HEK293 (cell line): ENCODE data around the gene CHRNE.
"Not testable (repeated sequence)": the region's sequence is repeated elsewhere in the genome, so short reads cannot be mapped to it uniquely, and the experiment has no call there.

ENCODE experiments used
- CTCF ChIA-PET: fragments of 350-600 bp; formaldehyde crosslinking; extraction: SDS; loops from one replicate; lab custom pipeline; 2021; ENCODE audit warnings: antibody characterized with exemption; lab: Yijun Ruan, JAX
- POLR2A ChIA-PET: fragments of 300-600 bp; formaldehyde crosslinking; extraction: SDS; loops from one replicate; lab custom pipeline; 2020; ENCODE audit warnings: antibody characterized with exemption, inconsistent platforms; lab: Yijun Ruan, JAX
- H3K27ac ChIP-seq: fragments of 200-500 bp; sonication (Bioruptor generic); 2 replicates; pipeline ENCODE4 v1.5.1; 2014; ENCODE audit warnings: low read depth, low read length, control low read depth, inconsistent platforms; ENCODE audit errors: extremely low read depth
- H3K36me3 ChIP-seq, 2 experiments: fragments of 200-500 bp in 1 of 2; sonication (Bioruptor generic) in 1 of 2; 1 replicate in 1 of 2; 2 replicates in 1 of 2; pipeline ENCODE4 v1.5.1; 2014 to 2017; ENCODE audit warnings: inconsistent platforms in 2 of 2, low read length in 2 of 2; ENCODE audit not compliant: control insufficient read depth in 2 of 2, insufficient read depth in 1 of 2
- H3K4me1 ChIP-seq: fragments of 200-500 bp; sonication (Bioruptor generic); 2 replicates; pipeline ENCODE4 v1.5.1; 2014; ENCODE audit warnings: mild to moderate bottlenecking, low read length, inconsistent platforms; ENCODE audit not compliant: control insufficient read depth, insufficient read depth
- H3K4me3 ChIP-seq: 2 replicates; pipeline ENCODE4 v1.5.1; 2011; ENCODE audit warnings: low read depth, mild to moderate bottlenecking, control low read depth, low read length, moderate library complexity
- H3K9me3 ChIP-seq: fragments of 200-500 bp; sonication (Bioruptor generic); 2 replicates; pipeline ENCODE4 v1.5.1; 2014; ENCODE audit warnings: low read depth, low read length, inconsistent platforms; ENCODE audit not compliant: control insufficient read depth, insufficient read depth
- OSR2 ChIP-seq: fragments of 450-650 bp; formaldehyde crosslinking; IDR thresholded peaks from 2 replicates; pipeline ENCODE4 v1.5.1; 2016; ENCODE audit warnings: missing biosample characterization, missing genetic modification characterization
- ZBTB11 ChIP-seq: fragments of 450-650 bp; formaldehyde crosslinking; conservative IDR thresholded peaks from 2 replicates; pipeline ENCODE4 v1.5.1; 2016; ENCODE audit warnings: low read depth, missing biosample characterization, missing genetic modification characterization
- ZBTB17 ChIP-seq: fragments of 450-650 bp; formaldehyde crosslinking; IDR thresholded peaks from 2 replicates; pipeline ENCODE4 v1.5.1; 2016; ENCODE audit warnings: missing biosample characterization, missing genetic modification characterization
- ZNF140 ChIP-seq: fragments of 450-650 bp; formaldehyde crosslinking; IDR thresholded peaks from 2 replicates; pipeline ENCODE4 v1.5.1; 2016; ENCODE audit warnings: missing biosample characterization, missing genetic modification characterization
- ZNF394 ChIP-seq: fragments of 450-650 bp; formaldehyde crosslinking; IDR thresholded peaks from 2 replicates; pipeline ENCODE4 v1.5.1; 2016; ENCODE audit warnings: missing biosample characterization, missing genetic modification characterization, mild to moderate bottlenecking, moderate library complexity, borderline replicate concordance
- ZNF426 ChIP-seq: fragments of 450-650 bp; formaldehyde crosslinking; IDR thresholded peaks from 2 replicates; pipeline ENCODE4 v1.5.1; 2017; ENCODE audit warnings: missing biosample characterization, missing genetic modification characterization, mild to moderate bottlenecking, inconsistent platforms, moderate library complexity
- ZNF518A ChIP-seq: fragments of 450-650 bp; formaldehyde crosslinking; conservative IDR thresholded peaks from 2 replicates; pipeline ENCODE4 v1.5.1; 2016; ENCODE audit warnings: low read depth, missing biosample characterization, missing genetic modification characterization
- ZNF555 ChIP-seq: fragments of 450-650 bp; formaldehyde crosslinking; conservative IDR thresholded peaks from 2 replicates; pipeline ENCODE4 v1.5.1; 2017; ENCODE audit warnings: missing biosample characterization, mild to moderate bottlenecking, missing genetic modification characterization, inconsistent platforms
- ZNF623 ChIP-seq: fragments of 450-650 bp; formaldehyde crosslinking; IDR thresholded peaks from 2 replicates; pipeline ENCODE4 v1.5.1; 2016; ENCODE audit warnings: missing biosample characterization, missing genetic modification characterization
- ZNF654 ChIP-seq: fragments of 450-650 bp; formaldehyde crosslinking; IDR thresholded peaks from 2 replicates; pipeline ENCODE4 v1.5.1; 2016; ENCODE audit warnings: low read depth, missing biosample characterization, missing genetic modification characterization

CHRNE gene

DNA sequence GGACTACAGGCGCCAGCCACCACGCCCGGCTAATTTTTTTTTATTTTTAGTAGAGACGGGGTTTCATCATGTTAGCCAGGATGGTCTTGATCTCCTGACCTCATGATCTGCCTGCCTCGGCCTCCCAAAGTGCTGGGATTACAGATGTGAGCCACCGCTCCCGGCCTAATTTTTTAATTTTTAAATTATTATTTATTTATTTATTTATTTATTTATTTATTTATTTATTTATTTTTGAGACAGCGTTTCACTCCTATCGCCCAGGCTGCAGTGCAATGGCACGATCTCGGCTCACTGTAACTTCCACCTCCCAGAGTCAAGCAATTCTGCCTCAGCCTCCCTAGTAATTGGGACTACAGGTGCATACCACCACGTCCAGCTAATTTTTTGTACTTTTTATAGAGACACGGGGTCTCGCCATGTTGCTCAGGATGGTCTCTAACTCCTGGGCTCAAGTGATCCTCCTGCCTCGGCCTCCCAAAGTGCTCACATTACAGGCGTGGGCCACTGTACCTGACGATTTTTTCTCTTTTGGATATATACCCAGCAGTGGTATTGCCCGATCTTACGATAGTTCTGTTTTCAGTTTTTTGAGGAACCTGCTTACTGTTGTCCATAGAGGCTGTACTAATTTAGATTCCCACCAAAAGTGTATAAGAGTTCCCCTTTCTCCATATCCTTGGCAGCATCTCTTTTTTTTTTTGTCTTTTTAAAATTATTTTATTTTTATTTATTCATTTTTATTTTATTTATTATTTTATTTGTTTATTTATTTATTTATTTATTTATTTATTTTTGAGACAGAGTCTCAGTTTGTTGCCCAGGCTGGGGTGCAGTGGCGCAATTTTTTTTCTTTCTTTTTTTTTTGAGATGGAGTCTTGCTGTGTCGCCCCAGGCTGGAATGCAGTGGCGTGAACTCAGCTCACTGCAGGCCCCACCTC is 33.6 kb downstream of the CHRNE start:
- ChIA-PET CTCF (interaction anchor here (0.6 to 1.8 kb wide), 3 partner anchors 10 to 302 kb away, joined by 3 to 6 read pairs (median 3); no protein-coding TSS in a partner anchor), POLR2A (interaction anchor here (0.7 kb wide), 1 partner anchor 61 kb away, joined by 4 read pairs; no protein-coding TSS in a partner anchor)
- H3K9me3 ChIP-seq, H3K27ac ChIP-seq, H3K4me3 ChIP-seq, H3K4me1 ChIP-seq: not testable (repeated sequence)
- TF ChIP-seq ZNF140 (tag by site-specific recombination), result peak; percentile 9; the same call in 1 of the 2 replicates
- peak; percentile 48 for TF ChIP-seq ZNF555 (tag by site-specific recombination)
- TF ChIP-seq ZBTB11 (tag by site-specific recombination), result 0 out of 2 replicates have a peak, but pooled peaks have one; percentile 15
- TF ChIP-seq ZNF623 (tag by site-specific recombination), result 0 out of 2 replicates have a peak, but pooled peaks have one; percentile 10
- TF ChIP-seq ZNF426 (tag by site-specific recombination), result peak; percentile 46
- peak; percentile 54 for TF ChIP-seq ZNF518A (tag by site-specific recombination)
- peak; percentile 18; the same call in 1 of the 2 replicates for TF ChIP-seq ZNF654 (tag by site-specific recombination)
- peak; percentile 70; the same call in 1 of the 2 replicates for TF ChIP-seq ZNF394 (tag by site-specific recombination)
- peaks cover 5 to 10% of the 10 kb centered on the region in 2 experiments; a peak in 2 of 3 replicates for H3K36me3 ChIP-seq

DNA sequence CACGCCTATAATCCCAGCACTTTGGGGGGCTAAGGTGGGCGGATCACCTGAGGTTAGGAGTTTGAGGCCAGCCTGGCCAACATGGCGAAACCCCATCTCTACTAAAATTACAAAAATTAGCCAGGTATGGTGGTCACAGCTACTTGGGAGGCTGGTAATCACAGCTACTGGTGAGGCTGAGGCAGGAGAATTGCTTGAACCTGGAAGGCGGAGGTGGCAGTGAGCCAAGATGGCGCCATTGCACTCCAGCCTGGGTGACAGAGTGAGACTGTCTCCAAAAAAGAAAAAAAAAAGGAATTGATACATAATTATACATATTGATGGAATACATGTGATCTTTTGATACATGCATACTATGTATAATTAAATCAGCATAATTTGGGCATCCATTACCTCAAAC is 35.4 kb downstream of the CHRNE start:
- CTCF ChIA-PET, result interaction anchor here (0.7 to 1.8 kb wide), 2 partner anchors 14 to 177 kb away, joined by 3 to 6 read pairs; no protein-coding TSS in a partner anchor
- not testable (repeated sequence) for H3K4me1 ChIP-seq
- POLR2A ChIA-PET, result interaction anchor here (0.6 kb wide), 2 partner anchors 14 to 78 kb away, joined by 3 to 5 read pairs; no protein-coding TSS in a partner anchor

More for the DNA sequence above, 35.4 kb downstream of the CHRNE start:
- not testable (repeated sequence) for H3K27ac ChIP-seq, H3K9me3 ChIP-seq, H3K4me3 ChIP-seq
- H3K36me3 ChIP-seq, result peaks cover 5 to 10% of the 10 kb centered on the region in 2 experiments; a peak in 2 of 3 replicates
- TF ChIP-seq ZBTB17 (tag by site-specific recombination) (0 out of 2 replicates have a peak, but pooled peaks have one; percentile 13), OSR2 (tag by site-specific recombination) (peak; percentile 58; the same call in 1 of the 2 replicates)
